IMR-90 (cell line): Measurements from ENCODE around the gene PLB1. TPM values are rescaled to one million over a fixed set of nuclear protein-coding genes. Genes with fewer than 3 reads are reported as not detected.

Source experiments
- ATAC-seq: fragments of 200-7000 bp; cut with Tn5 transposase; 2 replicates; pipeline ENCODE4 v1.9.1; 2020; ENCODE audit warnings: low read depth, mild to moderate bottlenecking, moderate library complexity
- BruUV-seq: library from RNA; stranded (reverse); fragments of 400-500 nt; replicated peaks from 2 replicates; lab custom pipeline; 2021; lab: Mats Ljungman, UMichigan
- CTCF ChIA-PET: fragments of 300-600 bp; formaldehyde crosslinking; extraction: SDS; loops from one replicate; lab custom pipeline; 2021; ENCODE audit warnings: antibody characterized with exemption; lab: Yijun Ruan, JAX
- POLR2A ChIA-PET: fragments of 300-600 bp; sonication (Branson Sonifier 250); formaldehyde crosslinking; loops from one replicate; lab custom pipeline; 2022; ENCODE audit warnings: antibody characterized with exemption; ENCODE audit not compliant: unreplicated experiment; lab: Charles Lee
- DNase-seq: peaks from one replicate; pipeline ENCODE4 v3.0.0; 2013
- H2AFZ ChIP-seq: replicated peaks from 2 replicates; pipeline ENCODE3; 2013; ENCODE audit warnings: low read length, mild to moderate bottlenecking; ENCODE audit not compliant: poor library complexity
- H2AK5ac ChIP-seq: 2 replicates; pipeline ENCODE4 v1.6.1; 2013; ENCODE audit warnings: low read depth, low read length, inconsistent platforms
- H2AK9ac ChIP-seq: replicated peaks from 2 replicates; pipeline ENCODE3; 2013; ENCODE audit warnings: mild to moderate bottlenecking, low read depth, low read length, moderate library complexity; ENCODE audit not compliant: poor library complexity
- H2BK120ac ChIP-seq: 2 replicates; pipeline ENCODE4 v1.6.1; 2013; ENCODE audit warnings: low read depth, low read length, inconsistent platforms
- H2BK15ac ChIP-seq: 3 replicates; pipeline ENCODE4 v1.6.1; 2013; ENCODE audit warnings: low read depth, low read length, inconsistent platforms
- H2BK20ac ChIP-seq: 2 replicates; pipeline ENCODE4 v1.6.1; 2013; ENCODE audit warnings: low read depth, mild to moderate bottlenecking, inconsistent platforms, low read length, moderate library complexity
- H2BK5ac ChIP-seq: 2 replicates; pipeline ENCODE4 v1.6.1; 2013; ENCODE audit warnings: mild to moderate bottlenecking, low read depth, low read length, inconsistent platforms; ENCODE audit not compliant: poor library complexity, severe bottlenecking
- H3K14ac ChIP-seq: replicated peaks from 2 replicates; pipeline ENCODE4 v1.6.1; 2013; ENCODE audit warnings: low read depth, low read length, inconsistent platforms
- H3K18ac ChIP-seq: 2 replicates; pipeline ENCODE4 v1.6.1; 2013; ENCODE audit warnings: low read depth, low read length, control low read depth
- H3K23ac ChIP-seq: 2 replicates; pipeline ENCODE4 v1.6.1; 2013; ENCODE audit warnings: low read depth, low read length, inconsistent platforms
- H3K27ac ChIP-seq: 2 replicates; pipeline ENCODE4 v1.5.1; 2013; ENCODE audit warnings: mild to moderate bottlenecking, control low read depth, low read length; ENCODE audit not compliant: insufficient read depth
- H3K27me3 ChIP-seq: 2 replicates; pipeline ENCODE4 v1.6.1; 2013; ENCODE audit warnings: low read length; ENCODE audit not compliant: control insufficient read depth, insufficient read depth
- H3K36me3 ChIP-seq: 2 replicates; pipeline ENCODE4 v1.6.1; 2013; ENCODE audit warnings: low read length, mixed read lengths; ENCODE audit not compliant: control insufficient read depth, insufficient read depth
- H3K4ac ChIP-seq: 2 replicates; pipeline ENCODE4 v1.6.1; 2013; ENCODE audit warnings: low read depth, low read length, inconsistent platforms
- H3K4me1 ChIP-seq: 2 replicates; pipeline ENCODE4 v1.6.1; 2013; ENCODE audit warnings: low read length, mixed read lengths; ENCODE audit not compliant: control insufficient read depth, insufficient read depth
- H3K4me2 ChIP-seq: 2 replicates; pipeline ENCODE4 v1.6.1; 2013; ENCODE audit warnings: low read depth, mild to moderate bottlenecking, control low read depth, low read length, moderate library complexity
- H3K4me3 ChIP-seq: 2 replicates; pipeline ENCODE4 v1.5.1; 2013; ENCODE audit warnings: low read depth, mild to moderate bottlenecking, control low read depth, low read length, moderate library complexity; ENCODE audit not compliant: insufficient read depth
- H3K56ac ChIP-seq: 2 replicates; pipeline ENCODE4 v1.6.1; 2013; ENCODE audit warnings: low read length, inconsistent platforms; ENCODE audit not compliant: insufficient read depth; ENCODE audit errors: extremely low read depth
- H3K79me1 ChIP-seq, 2 experiments: 2 replicates each; pipeline ENCODE4 v1.6.1; 2013; ENCODE audit warnings: low read length in 2 of 2, inconsistent platforms in 1 of 2, low read depth in 1 of 2
- H3K9ac ChIP-seq: 2 replicates; pipeline ENCODE4 v1.6.1; 2013; ENCODE audit warnings: low read depth, low read length, control low read depth
- H3K9me1 ChIP-seq: 2 replicates; pipeline ENCODE4 v1.6.1; 2013; ENCODE audit warnings: low read length, inconsistent platforms; ENCODE audit not compliant: insufficient read depth
- H3K9me3 ChIP-seq: 2 replicates; pipeline ENCODE4 v1.6.1; 2013; ENCODE audit warnings: low read length; ENCODE audit not compliant: control insufficient read depth, insufficient read depth
- H4K20me1 ChIP-seq: 2 replicates; pipeline ENCODE4 v1.6.1; 2013; ENCODE audit warnings: low read length, inconsistent platforms; ENCODE audit not compliant: insufficient read depth
- H4K5ac ChIP-seq: 2 replicates; pipeline ENCODE4 v1.6.1; 2013; ENCODE audit warnings: mild to moderate bottlenecking, low read depth, low read length, control low read depth
- H4K8ac ChIP-seq, 2 experiments: 2 replicates each; pipeline ENCODE4 v1.6.1; 2013; ENCODE audit warnings: low read depth in 2 of 2, low read length in 2 of 2, control low read depth in 1 of 2, inconsistent platforms in 1 of 2
- H4K91ac ChIP-seq: 2 replicates; pipeline ENCODE4 v1.6.1; 2013; ENCODE audit warnings: low read depth, low read length, inconsistent platforms; ENCODE audit not compliant: insufficient read depth
- CEBPB ChIP-seq: IDR thresholded peaks from 2 replicates; pipeline ENCODE4 v1.6.1; 2012; ENCODE audit warnings: low read depth, low read length, improper control_type of control experiment
- POLR2A ChIP-seq: IDR thresholded peaks from 2 replicates; pipeline ENCODE4 v1.6.1; 2012; ENCODE audit warnings: mild to moderate bottlenecking, low read depth, low read length
- RCOR1 ChIP-seq: IDR thresholded peaks from 2 replicates; pipeline ENCODE4 v1.6.1; 2012; ENCODE audit warnings: mild to moderate bottlenecking, low read length, improper control_type of control experiment; ENCODE audit not compliant: insufficient replicate concordance
- WGBS, 2 experiments: methylation state at CpG; one replicate each; pipeline versions ENCODE4 v1.1.5 to v1.1.7; 2013; ENCODE audit warnings: missing lambda C conversion rate in 2 of 2; ENCODE audit not compliant: insufficient read length in 1 of 2; ENCODE audit errors: extremely low coverage in 2 of 2; 5-methylcytosine and 5-hydroxymethylcytosine counted together
- dilution Hi-C: fragments of 300-500 bp; cut with HindIII; formaldehyde crosslinking; loops from one replicate; pipeline ENCODE4 v1.14.3; 2018; ENCODE audit warnings: low sequenced_read_pairs; ENCODE audit not compliant: unreplicated experiment
- in situ Hi-C: fragments of 300-500 bp; cut with MboI; formaldehyde crosslinking; loops from 3 replicates; pipeline ENCODE4 v1.14.3; 2019; ENCODE audit warnings: low sequenced_read_pairs, inconsistent platforms, mixed read lengths
- intact Hi-C: fragments of 100-400 bp; cut with micrococcal nuclease; formaldehyde crosslinking; loops from 2 replicates; pipeline ENCODE4 v1.10.0; 2022
- polyA plus RNA-seq, 3 experiments: library from polyadenylated mRNA; depleted of rRNA; stranded (reverse); fragments of >200 nt; gene quantifications; 2 replicates each; pipeline ENCODE4 v1.2.3, GENCODE V29; 2012; ENCODE audit warnings: low replicate concordance in 1 of 3
- total RNA-seq: library from RNA; depleted of rRNA; stranded (reverse); fragments of >200 nt; gene quantifications from 2 replicates; pipeline ENCODE4 v1.2.3, GENCODE V29; 2012
- TF ChIP-seq, protein P1 (sequence below): fragments of 150-350 bp; IDR thresholded peaks from 2 replicates; pipeline ENCODE4 v1.6.1; 2016; ENCODE audit warnings: low read depth, mild to moderate bottlenecking, low read length, moderate library complexity, borderline replicate concordance

PLB1 gene
- total and polyA plus RNA-seq, 2 of the 4 experiments (the other 2 are of a cell fraction), result 0.74 to 0.90 TPM

DNA sequence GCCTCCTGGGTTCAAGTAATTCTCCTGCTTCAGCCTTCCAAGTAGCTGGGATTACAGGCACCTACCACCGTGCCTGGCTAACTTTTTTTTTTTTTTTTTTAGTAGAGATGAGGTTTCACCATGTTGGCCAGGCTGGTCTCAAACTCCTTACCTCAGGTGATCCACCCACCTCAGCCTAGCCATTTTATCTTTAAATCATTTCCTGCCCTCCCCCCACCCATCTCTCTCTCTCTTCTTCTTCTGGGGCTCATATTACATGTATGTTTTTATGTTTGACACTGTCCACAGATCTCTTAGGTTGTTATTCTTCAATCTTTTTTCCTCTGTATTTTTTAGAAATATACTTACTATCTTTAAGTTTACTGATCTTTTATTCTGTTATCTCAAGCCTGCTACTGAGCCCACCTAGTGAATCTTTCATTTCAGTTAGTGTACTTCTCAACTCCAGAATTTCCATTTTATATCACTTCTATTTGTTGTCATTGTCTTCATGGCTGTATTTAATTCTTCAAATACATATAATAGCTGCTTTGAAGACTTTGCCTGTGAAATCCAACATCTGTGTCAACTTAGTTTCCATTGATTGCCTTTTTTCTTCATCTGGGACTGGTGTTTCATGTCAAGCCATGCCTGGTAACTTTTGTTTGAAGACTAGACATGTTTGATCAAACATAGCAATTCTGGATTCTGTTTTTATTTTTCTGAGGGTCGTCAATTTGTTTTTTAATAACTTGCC, 16.2 kb downstream of the PLB1 start:
- ATAC-seq (no peak), DNase-seq (no peak)
- Histone ChIP-seq H3K9me1 (no peaks in the 10 kb centered on the region; the same call in 1 of the 2 replicates), H3K4ac (no peak overlapping the region), H3K56ac (no peak overlapping the region), H3K23ac (no peak overlapping the region), H4K8ac (no peak overlapping the region), H3K36me3 (no peaks in the 10 kb centered on the region), H2BK20ac (no peak overlapping the region), H2AK9ac (no peak overlapping the region), H3K4me1 (no peaks in the 10 kb centered on the region), H2BK120ac (no peak overlapping the region), H3K4me3 (no peak overlapping the region), H4K91ac (no peak overlapping the region), H3K9me3 (peaks cover under 1% of the 10 kb centered on the region; the same call in 1 of the 2 replicates), H3K18ac (no peak overlapping the region), H3K4me2 (no peak overlapping the region), H4K5ac (no peak overlapping the region), H3K27me3 (peaks cover 49% of the 10 kb centered on the region), H4K20me1 (no peaks in the 10 kb centered on the region), H3K79me1 (no peaks in the 10 kb centered on the region), H2AK5ac (no peak overlapping the region), H2BK5ac (no peak overlapping the region), H3K14ac (no peak overlapping the region), H2BK15ac (no peak overlapping the region), H3K27ac (no peak overlapping the region), H2AFZ (no peak overlapping the region), H3K9ac (no peak overlapping the region)
- no TSS peak for BruUV-seq
- no CpG with 5 or more reads among the region's 2 CpGs for WGBS, 2 experiments
- TF ChIP-seq, protein P1, sequence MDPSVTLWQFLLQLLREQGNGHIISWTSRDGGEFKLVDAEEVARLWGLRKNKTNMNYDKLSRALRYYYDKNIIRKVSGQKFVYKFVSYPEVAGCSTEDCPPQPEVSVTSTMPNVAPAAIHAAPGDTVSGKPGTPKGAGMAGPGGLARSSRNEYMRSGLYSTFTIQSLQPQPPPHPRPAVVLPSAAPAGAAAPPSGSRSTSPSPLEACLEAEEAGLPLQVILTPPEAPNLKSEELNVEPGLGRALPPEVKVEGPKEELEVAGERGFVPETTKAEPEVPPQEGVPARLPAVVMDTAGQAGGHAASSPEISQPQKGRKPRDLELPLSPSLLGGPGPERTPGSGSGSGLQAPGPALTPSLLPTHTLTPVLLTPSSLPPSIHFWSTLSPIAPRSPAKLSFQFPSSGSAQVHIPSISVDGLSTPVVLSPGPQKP, result no peak
- TF ChIP-seq POLR2A, result no peak
- no peak for TF ChIP-seq CEBPB
- TF ChIP-seq RCOR1, result no peak
- in situ Hi-C loops (no loop called here), dilution Hi-C loops (no loop called here), intact Hi-C loops (no loop called here)
- POLR2A ChIA-PET, result no interaction called here
- CTCF ChIA-PET, result no interaction called here
